COLO829 (cell line): ENCODE results near the gene ITGA11.

Experiments
- DNase-seq: peaks from one replicate; pipeline ENCODE4 v3.0.0; 2012; ENCODE audit warnings: low spot score

The ITGA11 gene

DNA sequence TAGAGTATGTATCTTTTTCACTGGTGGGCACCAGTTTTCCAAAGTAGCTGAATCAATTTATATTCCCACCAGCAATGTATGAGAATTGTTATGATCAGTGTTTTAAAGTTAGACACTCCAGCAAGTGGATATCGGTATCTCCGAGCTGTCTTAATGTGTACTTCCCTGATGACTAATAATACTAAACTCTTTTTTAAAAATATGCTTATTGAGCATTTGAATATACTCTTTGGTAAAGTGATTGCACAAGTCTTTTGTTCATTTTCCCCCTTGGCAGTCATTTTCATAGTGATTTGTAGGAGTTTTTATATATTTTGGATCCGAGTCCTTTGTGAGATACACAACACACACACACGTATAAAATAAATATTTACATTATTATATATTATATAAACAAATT is 166.9 kb downstream of the ITGA11 start:
- DNase-seq = no peak

DNA sequence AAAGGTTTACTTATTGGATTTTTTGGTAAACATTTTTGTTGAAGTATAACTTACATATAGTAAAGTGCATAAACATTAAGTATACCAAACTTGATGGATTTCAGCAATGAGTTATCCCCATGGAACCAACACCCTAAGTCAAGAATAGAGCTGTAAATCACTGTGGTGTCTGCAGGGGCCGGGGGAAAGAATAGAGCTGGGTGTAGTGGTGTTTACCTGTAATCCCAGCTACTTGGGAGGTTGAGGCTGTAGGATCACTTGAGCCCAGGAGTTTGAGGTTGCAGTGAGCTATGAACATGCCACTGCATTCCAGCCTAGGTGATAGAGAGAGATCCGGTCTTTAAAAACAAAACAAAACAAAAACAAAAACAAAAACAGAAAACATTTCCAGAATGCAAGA is 167.7 kb downstream of the ITGA11 start:
- DNase-seq = no peak

- no peak for DNase-seq
These were observed 169.2 kb downstream of the ITGA11 start for GRCh38 chr15:68262514-68263356.

DNA sequence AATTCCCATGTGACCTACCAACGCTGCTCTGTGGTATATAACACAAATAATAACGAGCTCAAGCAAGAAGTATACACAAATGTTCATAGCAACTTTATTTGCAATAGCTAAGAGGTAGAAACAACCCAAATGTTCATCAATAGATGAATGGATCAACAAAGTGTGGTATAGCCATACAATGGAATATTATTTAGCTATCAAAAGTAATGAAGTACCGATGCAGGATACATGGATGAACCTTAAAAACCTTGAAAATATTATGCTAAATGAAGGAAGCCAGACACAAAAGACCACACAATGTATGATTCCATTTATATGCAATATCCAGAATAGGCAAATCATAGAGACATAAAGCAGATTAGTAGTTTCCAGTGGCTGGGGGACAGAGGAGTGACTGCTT is 170.0 kb downstream of the ITGA11 start:
- no peak for DNase-seq

DNA sequence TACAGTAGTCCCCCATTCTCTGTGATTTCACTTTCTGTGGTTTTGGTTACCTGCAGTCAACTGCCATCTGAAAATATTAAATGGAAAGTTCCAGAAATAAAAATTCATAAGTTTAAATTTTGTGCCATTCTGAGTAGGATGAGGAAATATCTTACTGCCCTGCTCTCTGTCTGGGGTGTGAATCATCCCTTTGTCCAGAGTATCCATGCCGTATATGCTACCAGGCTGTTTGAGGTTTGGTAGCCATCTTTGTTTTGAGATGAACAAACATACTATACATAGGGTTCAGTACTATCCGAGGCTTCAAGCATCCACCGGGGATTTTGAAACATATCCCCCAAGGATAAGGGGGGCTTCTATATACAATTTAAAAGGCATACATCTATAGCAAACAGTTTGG is 170.7 kb downstream of the ITGA11 start:
- no peak for DNase-seq

DNA sequence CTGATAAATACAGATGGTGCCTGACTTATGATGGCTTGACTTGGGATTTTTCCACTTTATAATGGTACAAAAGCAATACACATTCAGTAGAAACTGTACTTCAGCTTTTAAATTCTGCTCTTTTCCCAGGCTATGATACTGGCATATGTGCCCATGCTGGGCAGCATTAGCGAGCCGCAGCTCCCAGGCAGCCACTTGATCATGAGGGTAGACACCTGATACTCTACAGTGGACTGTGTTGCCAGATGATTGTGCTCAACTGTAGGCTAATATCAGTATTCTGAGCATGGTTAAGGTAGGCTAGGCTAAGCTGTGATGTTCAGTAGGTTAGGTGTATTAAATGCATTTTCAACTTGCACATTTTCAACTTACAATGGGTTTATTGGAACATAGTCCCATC is 172.1 kb downstream of the ITGA11 start:
- no peak for DNase-seq

GRCh38 chr15:68258692-68259091 is 173.3 kb downstream of the ITGA11 start:
- DNase-seq = no peak

GRCh38 chr15:68256675-68257450 is 175.1 kb downstream of the ITGA11 start:
- DNase-seq = peak; percentile 54

DNA sequence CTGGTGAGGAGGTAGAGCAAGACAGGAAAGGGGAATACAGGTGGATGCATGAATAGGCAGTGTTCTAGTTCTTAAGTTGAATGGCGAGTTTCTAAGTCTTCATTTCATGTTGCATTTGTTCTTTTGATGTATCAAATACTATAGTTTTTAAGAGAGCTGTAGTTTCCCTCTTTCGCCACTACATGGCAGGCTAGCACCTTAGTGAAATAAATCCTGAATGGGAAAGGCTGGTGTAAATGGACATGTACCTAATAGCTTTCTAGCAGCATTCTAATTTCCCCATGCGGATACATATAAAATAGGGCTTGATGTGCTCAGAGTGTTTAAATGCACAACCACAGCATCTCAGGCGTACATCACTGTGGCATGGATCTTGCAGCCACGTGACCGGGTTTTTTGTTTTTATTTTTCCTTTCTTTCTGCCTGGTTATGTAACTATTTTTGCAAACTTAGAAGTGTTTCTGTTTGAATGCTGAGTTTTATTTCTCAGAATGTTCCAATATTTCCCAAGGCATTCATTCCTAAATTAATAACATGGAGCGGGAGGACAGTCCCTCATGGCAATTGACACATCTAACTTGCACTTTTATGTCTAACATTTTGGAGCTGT is 178.9 kb downstream of the ITGA11 start:
- peak; percentile 66 for DNase-seq

DNA sequence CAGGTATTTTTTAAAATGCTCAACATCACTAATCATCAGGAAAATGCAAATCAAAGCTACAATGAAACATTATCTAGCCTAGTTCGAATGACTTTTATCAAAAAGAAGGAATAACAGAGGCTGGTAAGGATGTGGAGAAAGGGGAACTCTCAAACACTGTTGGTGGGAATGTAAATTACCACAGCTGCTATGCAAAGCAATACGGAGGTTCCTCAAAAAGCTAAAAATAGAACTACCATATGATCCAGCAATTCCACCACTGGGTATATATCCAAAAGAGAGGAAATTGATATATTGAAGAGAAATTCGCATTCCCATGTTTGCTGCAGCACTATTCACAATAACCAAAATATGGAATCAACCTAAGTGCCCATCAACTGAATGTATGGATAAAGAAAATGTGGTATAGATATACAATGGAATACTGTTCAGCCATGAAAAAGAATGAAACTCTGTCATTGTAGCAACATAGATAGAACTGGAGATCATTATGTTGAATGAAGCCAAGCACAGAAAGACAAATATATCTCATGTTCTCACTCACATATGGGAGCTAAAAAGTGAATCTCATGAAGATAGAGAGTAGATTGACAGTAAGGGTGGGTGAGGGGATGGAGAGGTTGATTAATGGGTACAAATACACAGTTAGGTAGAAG is 182.8 kb downstream of the ITGA11 start:
- no peak for DNase-seq
